Testis (tissue), 3 donors: ENCODE results near the gene MAD2L2. TPM values are rescaled to one million over a fixed set of nuclear protein-coding genes. Genes with fewer than 3 reads are reported as not detected.

Experiments
- DNase-seq: peaks from one replicate; pipeline ENCODE4 v3.0.0-alpha.2; 2019
- H3K27ac ChIP-seq, 2 donors: fragments of 200-600 bp; sonication (generic); one replicate each; pipeline ENCODE4 v1.5.1; 2019
- H3K27me3 ChIP-seq: fragments of 200-600 bp; sonication (generic); one replicate; pipeline ENCODE4 v1.5.1; 2019
- H3K36me3 ChIP-seq: fragments of 200-600 bp; sonication (generic); one replicate; pipeline ENCODE4 v1.5.1; 2017; ENCODE audit warnings: low read depth; ENCODE audit errors: missing control alignments
- H3K4me1 ChIP-seq: fragments of 200-600 bp; sonication (generic); one replicate; pipeline ENCODE4 v1.5.1; 2019
- H3K4me3 ChIP-seq, 2 donors: fragments of 200-600 bp; sonication (generic); one replicate each; pipeline ENCODE4 v1.5.1; 2017 to 2019
- H3K9me3 ChIP-seq: fragments of 200-600 bp; sonication (generic); one replicate; pipeline ENCODE4 v1.5.1; 2017
- POLR2A ChIP-seq: fragments of 450-650 bp; IDR thresholded peaks from one replicate; pipeline ENCODE4 v1.6.1; 2017; ENCODE audit warnings: antibody characterized with exemption, mild to moderate bottlenecking, moderate library complexity
- WGBS, 2 donors: methylation state at CpG; one replicate each; pipeline ENCODE4 v1.1.5; 2018; 5-methylcytosine and 5-hydroxymethylcytosine counted together
- intact Hi-C: fragments of 100-400 bp; cut with DNase I; formaldehyde crosslinking; loops from one replicate; pipeline ENCODE4 v1.15.1; 2023; ENCODE audit warnings: low total_unique reads
- polyA plus RNA-seq: library from polyadenylated mRNA; stranded (reverse); fragments of 350-450 nt; fragmentation: Illumina TruSeq; extraction: RNeasy Lipid Tissue Mini Kit (QIAGEN cat#74804); gene quantifications from one replicate; pipeline ENCODE4 v1.2.3, GENCODE V29; 2014; ENCODE audit warnings: low read depth, low replicate concordance; ENCODE audit not compliant: insufficient read depth
- total RNA-seq, 2 donors: library from RNA; depleted of rRNA; stranded (reverse); fragments of >200 nt; gene quantifications; one replicate each; pipeline ENCODE4 v1.2.3, GENCODE V29; 2016
- TF ChIP-seq, protein P1 (sequence below), 3 experiments: fragments of 450-650 bp in 2 of 3; fragments of 200-600 bp in 1 of 3; sonication (generic) in 1 of 3; IDR thresholded peaks; one replicate each; pipeline ENCODE4 v1.5.1; 2016 to 2019; ENCODE audit warnings: antibody characterized with exemption in 3 of 3, mild to moderate bottlenecking in 2 of 3, moderate library complexity in 1 of 3

The MAD2L2 gene
- total and polyA plus RNA-seq, 3 donors from 2014 or later, result 77.0 to 116 (median 115) TPM

DNA sequence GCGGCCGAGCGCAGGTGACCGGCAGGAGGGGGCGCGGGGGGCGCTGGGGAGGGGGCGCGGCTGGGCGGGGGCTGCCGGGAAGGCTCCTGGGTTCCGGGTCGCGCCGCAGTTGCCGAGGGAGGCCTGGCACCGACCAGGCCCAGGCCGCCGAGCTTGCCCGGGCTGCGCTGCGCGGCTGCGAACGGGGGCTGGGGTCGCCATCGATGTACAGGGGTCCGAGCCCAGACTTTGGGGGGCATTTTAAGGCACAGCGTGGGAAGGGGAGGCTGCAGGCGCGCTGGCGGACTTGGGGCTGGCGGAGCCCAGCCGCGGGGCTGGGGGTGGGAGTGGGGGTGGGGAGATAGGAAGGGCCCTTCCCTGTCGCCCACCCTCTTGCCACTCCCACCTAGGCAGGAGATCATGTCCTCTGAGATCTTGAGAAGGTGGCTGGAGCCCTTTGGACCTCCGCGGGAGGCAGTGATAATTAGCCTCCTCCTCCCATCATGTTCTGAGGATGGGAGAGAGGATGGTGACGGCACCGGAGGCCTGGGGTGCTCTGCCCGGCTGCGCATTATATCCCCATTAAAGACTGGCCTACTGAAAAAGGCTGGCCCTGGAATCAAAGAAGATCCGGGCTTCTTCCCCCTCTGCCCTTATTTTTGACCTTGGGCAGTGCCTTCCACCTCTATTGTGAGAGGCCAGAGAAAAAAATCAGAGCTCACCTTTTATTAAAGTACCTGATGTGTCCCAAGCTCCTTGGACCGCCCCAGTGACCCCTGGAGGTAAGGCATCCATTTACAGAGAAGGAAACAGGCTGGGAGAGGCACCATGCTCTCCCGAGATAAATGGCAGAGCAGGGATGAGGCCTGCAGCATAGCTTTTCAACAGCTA is 25.8 kb downstream of the MAD2L2 start:
- no peaks in the 10 kb centered on the region for H3K27me3 ChIP-seq
- H3K9me3 ChIP-seq, result no peaks in the 10 kb centered on the region
- intact Hi-C loops, result no loop called here
- DNase-seq, result no peak
- H3K27ac ChIP-seq, result peak overlapping the region in 1 of 2 donors; percentile 39
- peak overlapping the region; percentile 71 for H3K4me3 ChIP-seq
- peaks cover 15% of the 10 kb centered on the region for H3K4me1 ChIP-seq
- no peaks in the 10 kb centered on the region for H3K36me3 ChIP-seq
- 7 to 8% methylated on average over 8 to 26 of the region's 45 CpGs for WGBS, 2 donors
- TF ChIP-seq, protein P1, sequence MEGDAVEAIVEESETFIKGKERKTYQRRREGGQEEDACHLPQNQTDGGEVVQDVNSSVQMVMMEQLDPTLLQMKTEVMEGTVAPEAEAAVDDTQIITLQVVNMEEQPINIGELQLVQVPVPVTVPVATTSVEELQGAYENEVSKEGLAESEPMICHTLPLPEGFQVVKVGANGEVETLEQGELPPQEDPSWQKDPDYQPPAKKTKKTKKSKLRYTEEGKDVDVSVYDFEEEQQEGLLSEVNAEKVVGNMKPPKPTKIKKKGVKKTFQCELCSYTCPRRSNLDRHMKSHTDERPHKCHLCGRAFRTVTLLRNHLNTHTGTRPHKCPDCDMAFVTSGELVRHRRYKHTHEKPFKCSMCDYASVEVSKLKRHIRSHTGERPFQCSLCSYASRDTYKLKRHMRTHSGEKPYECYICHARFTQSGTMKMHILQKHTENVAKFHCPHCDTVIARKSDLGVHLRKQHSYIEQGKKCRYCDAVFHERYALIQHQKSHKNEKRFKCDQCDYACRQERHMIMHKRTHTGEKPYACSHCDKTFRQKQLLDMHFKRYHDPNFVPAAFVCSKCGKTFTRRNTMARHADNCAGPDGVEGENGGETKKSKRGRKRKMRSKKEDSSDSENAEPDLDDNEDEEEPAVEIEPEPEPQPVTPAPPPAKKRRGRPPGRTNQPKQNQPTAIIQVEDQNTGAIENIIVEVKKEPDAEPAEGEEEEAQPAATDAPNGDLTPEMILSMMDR (IDR thresholded peaks at IDR 0.05), result no peak
- no peak for TF ChIP-seq POLR2A

DNA sequence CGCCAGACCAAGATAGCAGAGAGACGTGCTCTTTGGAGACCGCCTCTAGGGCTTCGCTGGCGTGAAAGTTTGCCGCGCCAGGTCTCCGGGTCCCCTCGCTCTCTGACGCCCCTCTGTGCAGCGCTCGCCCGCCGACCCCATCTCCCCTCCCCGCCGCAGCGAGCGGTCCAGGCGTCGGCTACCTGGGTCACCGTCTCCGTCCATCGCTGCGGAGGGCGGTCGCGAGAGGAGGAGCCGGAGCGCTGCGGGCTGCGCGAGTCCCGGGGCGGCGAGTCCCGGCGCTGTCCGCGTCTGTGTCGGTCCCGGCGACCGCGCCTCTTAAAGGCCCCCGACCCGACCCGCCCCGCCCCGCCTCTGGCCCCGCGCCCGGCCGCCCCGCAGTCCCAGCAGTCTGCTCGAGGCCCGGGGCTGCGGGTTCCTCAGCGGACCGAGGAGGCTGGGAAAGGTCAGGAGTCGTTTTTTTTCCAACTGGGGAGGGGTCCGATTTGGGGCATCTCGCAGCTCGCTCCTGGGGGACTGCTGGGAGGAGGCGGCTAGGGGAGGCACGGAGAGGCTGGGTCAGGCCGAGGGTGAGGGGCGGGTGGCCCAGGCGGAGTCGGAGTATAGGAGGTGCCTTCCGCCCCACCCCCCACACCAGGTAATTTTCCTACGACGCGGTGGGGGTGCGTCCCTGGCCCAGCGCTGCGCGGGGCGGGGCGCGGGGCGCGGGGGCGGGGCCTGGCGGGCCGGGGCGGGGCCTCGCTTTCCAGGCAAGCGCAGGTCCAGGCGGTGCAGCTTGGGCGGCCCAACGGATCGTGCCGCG is 26.6 kb downstream of the MAD2L2 start, which contains the start of the genes FBXO2 and FBXO44:
Gene FBXO2, minus strand, starts transcription at position 293 of the 802 bp plus-strand sequence. Its CDS starts 89 bp downstream, at position 204.
Gene FBXO44, plus strand, starts transcription at position 741 of the 802 bp plus-strand sequence. CDS start 959 bp downstream, outside the sequence.
- TF ChIP-seq, protein P1 (IDR thresholded peaks at IDR 0.05), result no peak
- TF ChIP-seq POLR2A, result no peak
- WGBS, 2 donors, result 0 to 7% methylated on average over 7 to 52 of the region's 94 CpGs
- DNase-seq, result peak; percentile 53
- Histone ChIP-seq H3K9me3 (no peaks in the 10 kb centered on the region), H3K4me1 (peaks cover 23% of the 10 kb centered on the region), H3K36me3 (no peaks in the 10 kb centered on the region), H3K27me3 (no peaks in the 10 kb centered on the region), H3K27ac (peak within 1 kb of the TSS; percentile 38 to 55), H3K4me3 (peak within 1 kb of the TSS; percentile 71)
- intact Hi-C loops, result no loop called here

DNA sequence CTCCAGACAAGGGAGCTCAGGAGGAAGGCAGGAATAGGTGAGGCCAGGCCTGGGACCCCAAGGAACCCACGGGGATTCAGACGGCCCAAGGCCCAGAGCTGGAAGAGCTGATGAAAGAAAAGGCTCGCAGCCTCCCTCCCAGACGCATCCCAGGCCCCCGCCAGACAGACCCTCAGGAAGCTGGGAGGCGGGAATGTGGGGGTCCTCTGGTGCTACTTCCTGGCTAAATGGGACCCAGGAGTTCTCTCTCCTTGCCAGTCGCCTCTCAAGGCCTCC is 27.1 kb downstream of the MAD2L2 start:
- WGBS, 2 donors, result 22 to 51% methylated on average over 4 to 7 of the region's 7 CpGs
- DNase-seq, result no peak
- peak overlapping the region; percentile 38 to 55 for H3K27ac ChIP-seq
- peak overlapping the region; percentile 71 for H3K4me3 ChIP-seq
- peaks cover 28% of the 10 kb centered on the region for H3K4me1 ChIP-seq
- no peaks in the 10 kb centered on the region for H3K36me3 ChIP-seq
- no peak for TF ChIP-seq POLR2A
- TF ChIP-seq, protein P1 (IDR thresholded peaks at IDR 0.05), result no peak
- intact Hi-C loops, result no loop called here
- H3K9me3 ChIP-seq, result no peaks in the 10 kb centered on the region
- H3K27me3 ChIP-seq, result no peaks in the 10 kb centered on the region

DNA sequence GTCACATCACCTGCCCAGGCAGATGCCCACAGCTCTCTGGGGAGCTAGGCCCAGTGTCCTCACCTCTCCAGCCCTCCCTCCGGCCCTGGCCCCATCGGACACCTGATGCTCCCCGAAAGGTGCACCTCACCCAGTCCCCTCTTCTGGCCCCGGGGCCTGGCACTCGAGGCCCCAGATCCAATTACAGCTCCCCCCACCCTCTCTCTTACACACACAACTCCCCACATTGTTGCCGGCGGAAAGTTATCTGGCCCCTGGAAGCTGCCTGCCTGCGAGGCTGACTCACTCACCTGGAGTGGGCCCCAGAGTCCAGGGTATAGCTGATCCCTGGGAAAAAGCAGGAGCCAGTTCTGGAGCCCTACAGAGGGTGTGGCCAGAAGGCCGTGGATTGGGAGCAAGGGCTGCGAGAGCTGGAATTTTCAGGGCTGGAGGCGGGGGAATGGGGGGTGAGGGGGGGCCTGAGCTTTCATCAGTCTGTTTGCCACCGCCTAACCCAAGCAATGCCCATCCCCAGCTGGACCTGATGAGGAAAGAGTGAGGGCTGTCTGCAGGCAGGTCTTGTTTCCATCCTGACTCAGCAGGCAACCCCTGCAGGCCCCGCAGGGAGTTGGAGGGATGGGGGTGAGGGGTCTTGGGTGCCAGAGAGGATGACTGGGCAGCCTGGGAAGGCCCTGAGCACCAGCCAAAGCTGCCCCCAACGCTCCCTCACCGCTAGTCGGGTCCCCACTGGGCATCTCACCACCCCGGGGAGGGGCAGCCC is 27.7 kb downstream of the MAD2L2 start:
- no peaks in the 10 kb centered on the region for H3K9me3 ChIP-seq
- WGBS, 2 donors, result 54 to 63% methylated on average over 10 to 17 of the region's 17 CpGs
- peaks cover 34% of the 10 kb centered on the region for H3K4me1 ChIP-seq
- no peak for DNase-seq
- TF ChIP-seq, protein P1 (IDR thresholded peaks at IDR 0.05), result no peak
- no peak for TF ChIP-seq POLR2A
- peak overlapping the region; percentile 38 to 55 for H3K27ac ChIP-seq
- no peak overlapping the region for H3K4me3 ChIP-seq
- no peaks in the 10 kb centered on the region for H3K27me3 ChIP-seq
- no peaks in the 10 kb centered on the region for H3K36me3 ChIP-seq
- intact Hi-C loops, result no loop called here
